Activated B cell treated with CpG ODN at 0.5 μM for 24 hours (primary cell): Measurements from ENCODE around the gene MED13L. TPM values are rescaled to one million over a fixed set of nuclear protein-coding genes. Genes with fewer than 3 reads are reported as not detected.

Source experiments
- ATAC-seq: fragments of 200-7000 bp; cut with Tn5 transposase; one replicate; pipeline ENCODE4 v1.10.0; 2021; ENCODE audit warnings: low read depth, mild to moderate bottlenecking, moderate library complexity
- CTCF ChIA-PET: fragments of 350-600 bp; sonication (Branson Sonifier 250); formaldehyde crosslinking; loops from one replicate; lab custom pipeline; 2021; ENCODE audit warnings: antibody characterized with exemption; lab: Charles Lee
- POLR2A ChIA-PET: fragments of 350-600 bp; sonication (Branson Sonifier 250); formaldehyde crosslinking; loops from one replicate; lab custom pipeline; 2021; ENCODE audit warnings: antibody characterized with exemption; lab: Charles Lee
- DNase-seq: peaks from one replicate; pipeline ENCODE4 v3.0.0; 2022
- H3K27ac Mint-ChIP-seq: one replicate; pipeline ENCODE4 v1.8.0; 2020; ENCODE audit warnings: mixed read lengths
- H3K27me3 Mint-ChIP-seq: one replicate; pipeline ENCODE4 v1.8.0; 2021; ENCODE audit warnings: mixed read lengths
- H3K36me3 Mint-ChIP-seq: one replicate; pipeline ENCODE4 v1.8.0; 2021; ENCODE audit warnings: low read depth, mixed read lengths
- H3K4me1 Mint-ChIP-seq: one replicate; pipeline ENCODE4 v1.8.0; 2021; ENCODE audit warnings: mixed read lengths
- H3K4me3 Mint-ChIP-seq: one replicate; pipeline ENCODE4 v1.8.0; 2020; ENCODE audit warnings: mild to moderate bottlenecking, mixed read lengths
- H3K9me3 Mint-ChIP-seq: one replicate; pipeline ENCODE4 v1.8.0; 2020; ENCODE audit warnings: mixed read lengths
- CTCF ChIP-seq: fragments of 200-600 bp; IDR thresholded peaks from one replicate; pipeline ENCODE4 v1.8.0; 2022; ENCODE audit warnings: antibody characterized with exemption, mild to moderate bottlenecking
- intact Hi-C: fragments of 100-400 bp; cut with micrococcal nuclease; formaldehyde crosslinking; loops from one replicate; pipeline ENCODE4 v1.15.1; 2024
- total RNA-seq: library from RNA; stranded (reverse); gene quantifications from 2 replicates; pipeline ENCODE4 v1.2.3, GENCODE V29; 2022

MED13L gene
- total RNA-seq, 1 donor from 2014 or later = 183 TPM

- Mint-ChIP-seq H3K9me3 (no peaks in the 10 kb centered on the region), H3K4me3 (no peak overlapping the region), H3K36me3 (no peaks in the 10 kb centered on the region), H3K27me3 (no peaks in the 10 kb centered on the region), H3K4me1 (peaks cover 47% of the 10 kb centered on the region), H3K27ac (no peak overlapping the region)
- ChIA-PET POLR2A (no interaction called here), CTCF (no interaction called here)
- ATAC-seq (no peak), DNase-seq (no peak)
- TF ChIP-seq CTCF = no peak
- intact Hi-C loops = no loop called here
Observed at GRCh38 chr12:116116650-116117424, 160.7 kb downstream of the MED13L start.

GRCh38 chr12:116113398-116114130 lies 163.9 kb downstream of the MED13L start:
- H3K27ac Mint-ChIP-seq = no peak overlapping the region
- H3K4me1 Mint-ChIP-seq = peaks cover 25% of the 10 kb centered on the region
- intact Hi-C loops = no loop called here
- H3K9me3 Mint-ChIP-seq = no peaks in the 10 kb centered on the region
- ATAC-seq (no peak), DNase-seq (no peak)
- no peak overlapping the region for H3K4me3 Mint-ChIP-seq
- H3K36me3 Mint-ChIP-seq = peaks cover 19% of the 10 kb centered on the region
- ChIA-PET CTCF (no interaction called here), POLR2A (interaction anchor here (0.8 kb wide), 1 partner anchor 9 kb away, joined by 3 read pairs; no protein-coding TSS in a partner anchor)
- no peaks in the 10 kb centered on the region for H3K27me3 Mint-ChIP-seq
- no peak for TF ChIP-seq CTCF

- H3K36me3 Mint-ChIP-seq = peaks cover 46% of the 10 kb centered on the region
- POLR2A ChIA-PET = interaction anchor here (0.5 kb wide), 1 partner anchor 31 kb away, joined by 5 read pairs; no protein-coding TSS in a partner anchor
- CTCF ChIA-PET = interaction anchor here (1.2 kb wide), 1 partner anchor 129 kb away, joined by 4 read pairs; no protein-coding TSS in a partner anchor
- H3K27ac Mint-ChIP-seq = no peak overlapping the region
- H3K27me3 Mint-ChIP-seq = no peaks in the 10 kb centered on the region
- H3K9me3 Mint-ChIP-seq = peaks cover 2% of the 10 kb centered on the region
- DNase-seq = no peak
- peaks cover 7% of the 10 kb centered on the region for H3K4me1 Mint-ChIP-seq
- TF ChIP-seq CTCF = no peak
- intact Hi-C loops = no loop called here
- H3K4me3 Mint-ChIP-seq = no peak overlapping the region
- no peak for ATAC-seq
Observed at GRCh38 chr12:116106870-116107269, 170.6 kb downstream of the MED13L start.

- no peak overlapping the region for H3K4me3 Mint-ChIP-seq
- intact Hi-C loops = loop anchor here (5.0 kb wide), 1 partner anchor 37 kb away; no protein-coding TSS in a partner anchor
Observed at GRCh38 chr12:116104167-116104767, 173.2 kb downstream of the MED13L start.

More at GRCh38 chr12:116104167-116104767, 173.2 kb downstream of the MED13L start:
- ChIA-PET CTCF (no interaction called here), POLR2A (interaction anchor here (0.9 kb wide), 1 partner anchor 9 kb away, joined by 3 read pairs; no protein-coding TSS in a partner anchor)
- DNase-seq (no peak), ATAC-seq (no peak)
- no peak overlapping the region for H3K27ac Mint-ChIP-seq
- peaks cover 2% of the 10 kb centered on the region for H3K9me3 Mint-ChIP-seq
- TF ChIP-seq CTCF = no peak
- peaks cover 29% of the 10 kb centered on the region for H3K4me1 Mint-ChIP-seq
- H3K36me3 Mint-ChIP-seq = peaks cover 35% of the 10 kb centered on the region
- H3K27me3 Mint-ChIP-seq = no peaks in the 10 kb centered on the region
